HepG2 (cell line): Measurements from ENCODE around the gene TAF1D.

Experiments used
- AHDC1 ChIP-seq: sonication (generic); formaldehyde crosslinking; IDR thresholded peaks from 2 replicates; pipeline ENCODE4 v1.5.1; 2020; ENCODE audit warnings: mild to moderate bottlenecking, missing genetic modification reagents, borderline replicate concordance
- ATF1 ChIP-seq: IDR thresholded peaks from 2 replicates; pipeline ENCODE4 v1.6.1; 2016; ENCODE audit warnings: mild to moderate bottlenecking, control low read depth
- CTCF ChIP-seq: sonication (generic); formaldehyde crosslinking; IDR thresholded peaks from 2 replicates; pipeline ENCODE4 v1.5.0; 2020; ENCODE audit warnings: mild to moderate bottlenecking, missing genetic modification reagents, moderate library complexity
- EZH2 ChIP-seq: conservative IDR thresholded peaks from 2 replicates; pipeline ENCODE4 v1.6.1; 2012; ENCODE audit warnings: mild to moderate bottlenecking, low read depth, low read length, moderate library complexity
- IRF2 ChIP-seq: IDR thresholded peaks from 2 replicates; pipeline ENCODE4 v1.6.1; 2018; ENCODE audit warnings: missing genetic modification reagents, missing compliant biosample characterization
- MAX ChIP-seq: IDR thresholded peaks from 2 replicates; pipeline ENCODE4 v1.6.1; 2012; ENCODE audit warnings: inconsistent platforms
- MTF1 ChIP-seq: sonication (generic); formaldehyde crosslinking; IDR thresholded peaks from 2 replicates; pipeline ENCODE4 v1.5.0; 2020; ENCODE audit warnings: missing genetic modification reagents
- MXI1 ChIP-seq: IDR thresholded peaks from 3 replicates; pipeline ENCODE4 v1.6.1; 2012; ENCODE audit warnings: low read depth, low read length, inconsistent platforms, borderline replicate concordance
- NR3C1 ChIP-seq: sonication (generic); formaldehyde crosslinking; IDR thresholded peaks from 2 replicates; pipeline ENCODE4 v1.4.0; 2020; ENCODE audit warnings: missing genetic modification reagents
- PREB ChIP-seq: sonication (generic); formaldehyde crosslinking; IDR thresholded peaks from 2 replicates; pipeline ENCODE4 v1.4.0; 2020; ENCODE audit warnings: missing genetic modification reagents
- ZFX ChIP-seq: sonication (generic); formaldehyde crosslinking; IDR thresholded peaks from 2 replicates; pipeline ENCODE4 v1.4.0; 2020; ENCODE audit warnings: mild to moderate bottlenecking, low read depth, missing genetic modification reagents, moderate library complexity
- ZNF274 ChIP-seq: sonication (generic); formaldehyde crosslinking; IDR thresholded peaks from 2 replicates; pipeline ENCODE4 v1.5.1; 2020; ENCODE audit warnings: mild to moderate bottlenecking, missing genetic modification reagents
- ZSCAN9 ChIP-seq: IDR thresholded peaks from 2 replicates; pipeline ENCODE4 v1.6.1; 2016; ENCODE audit warnings: borderline replicate concordance

- TF ChIP-seq ATF1 (CRISPR knock-in tag), result no peak
- TF ChIP-seq ZFX (CRISPR knock-in tag), result no peak
- no peak for TF ChIP-seq ZNF274 (CRISPR knock-in tag)
- no peak for TF ChIP-seq CTCF (CRISPR knock-in tag)
- no peak for TF ChIP-seq EZH2
- TF ChIP-seq MTF1 (CRISPR knock-in tag), result no peak
- TF ChIP-seq MXI1, result no peak
- no peak for TF ChIP-seq IRF2
- no peak for TF ChIP-seq ZSCAN9
- no peak for TF ChIP-seq PREB (CRISPR knock-in tag)
- TF ChIP-seq AHDC1 (CRISPR knock-in tag), result no peak
- TF ChIP-seq NR3C1 (CRISPR knock-in tag), result no peak
- TF ChIP-seq MAX, result no peak
These were observed 3.2 kb downstream of the TAF1D start for GRCh38 chr11:93737904-93738612.
